Gastrocnemius medialis (tissue), 4 donors: Measurements from ENCODE around the gene EPHX1.
"Not testable (repeated sequence)": the region's sequence is repeated elsewhere in the genome, so short reads cannot be mapped to it uniquely, and the experiment has no call there.

ENCODE experiments used
- POLR2A ChIP-seq, 2 donors: fragments of 450-650 bp; IDR thresholded peaks; one replicate each; pipeline ENCODE4 v1.6.1; 2017; ENCODE audit warnings: antibody characterized with exemption in 2 of 2, mild to moderate bottlenecking in 2 of 2, moderate library complexity in 2 of 2
- TF ChIP-seq, protein P1 (sequence below), 5 experiments: fragments of 450-650 bp in 3 of 5; fragments of 200-600 bp in 2 of 5; sonication (generic) in 2 of 5; IDR thresholded peaks in 4 of 5; conservative IDR thresholded peaks in 1 of 5; 1 replicate in 4 of 5; 2 replicates in 1 of 5; pipeline ENCODE4 v1.5.1; 2016 to 2019; ENCODE audit warnings: antibody characterized with exemption in 5 of 5, mild to moderate bottlenecking in 3 of 5, moderate library complexity in 3 of 5

DNA sequence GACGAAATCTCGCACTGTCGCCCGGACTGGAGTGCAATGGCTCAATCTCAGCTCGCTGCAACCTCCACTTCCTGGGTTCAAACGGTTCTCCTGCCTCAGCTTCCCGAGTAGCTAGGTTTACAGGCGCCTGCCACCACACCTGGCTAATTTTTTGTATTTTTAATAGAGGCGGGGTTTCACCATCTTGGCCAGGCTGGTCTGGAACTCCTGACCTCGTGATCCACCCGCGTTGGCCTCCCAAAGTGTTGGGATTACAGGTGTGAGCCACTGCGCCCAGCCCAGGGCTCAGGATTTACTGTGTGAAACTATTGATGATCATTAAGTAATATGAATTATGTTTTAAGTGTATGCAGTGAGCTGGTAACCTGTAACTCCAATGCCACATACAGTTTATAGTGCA lies 30.8 kb upstream of the EPHX1 start:
- TF ChIP-seq, protein P1, sequence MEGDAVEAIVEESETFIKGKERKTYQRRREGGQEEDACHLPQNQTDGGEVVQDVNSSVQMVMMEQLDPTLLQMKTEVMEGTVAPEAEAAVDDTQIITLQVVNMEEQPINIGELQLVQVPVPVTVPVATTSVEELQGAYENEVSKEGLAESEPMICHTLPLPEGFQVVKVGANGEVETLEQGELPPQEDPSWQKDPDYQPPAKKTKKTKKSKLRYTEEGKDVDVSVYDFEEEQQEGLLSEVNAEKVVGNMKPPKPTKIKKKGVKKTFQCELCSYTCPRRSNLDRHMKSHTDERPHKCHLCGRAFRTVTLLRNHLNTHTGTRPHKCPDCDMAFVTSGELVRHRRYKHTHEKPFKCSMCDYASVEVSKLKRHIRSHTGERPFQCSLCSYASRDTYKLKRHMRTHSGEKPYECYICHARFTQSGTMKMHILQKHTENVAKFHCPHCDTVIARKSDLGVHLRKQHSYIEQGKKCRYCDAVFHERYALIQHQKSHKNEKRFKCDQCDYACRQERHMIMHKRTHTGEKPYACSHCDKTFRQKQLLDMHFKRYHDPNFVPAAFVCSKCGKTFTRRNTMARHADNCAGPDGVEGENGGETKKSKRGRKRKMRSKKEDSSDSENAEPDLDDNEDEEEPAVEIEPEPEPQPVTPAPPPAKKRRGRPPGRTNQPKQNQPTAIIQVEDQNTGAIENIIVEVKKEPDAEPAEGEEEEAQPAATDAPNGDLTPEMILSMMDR (IDR thresholded peaks at IDR 0.05 in 4 of 5, conservative IDR thresholded peaks at IDR 0.05 in 1 of 5), result not testable (repeated sequence)
- not testable (repeated sequence) for TF ChIP-seq POLR2A (IDR thresholded peaks at IDR 0.05)
